Liver (tissue), 9 donors: ENCODE results near the gene RANBP1. TPM values are rescaled to one million over a fixed set of nuclear protein-coding genes. Genes with fewer than 3 reads are reported as not detected.

ENCODE experiments used
- DNase-seq: peaks from one replicate; pipeline ENCODE4 v3.0.0-alpha.2; 2017; ENCODE audit warnings: low spot score
- H3K27ac ChIP-seq, 2 donors: one replicate each; pipeline ENCODE4 v1.7.0; 2013; ENCODE audit warnings: inconsistent platforms in 2 of 2, low read length in 2 of 2, control low read depth in 1 of 2, low read depth in 1 of 2, mild to moderate bottlenecking in 1 of 2
- H3K27me3 ChIP-seq, 4 donors: one replicate each; pipeline versions ENCODE4 v1.6.1 to v1.7.0; 2013; ENCODE audit warnings: low read length in 3 of 4, inconsistent platforms in 1 of 4, mild to moderate bottlenecking in 1 of 4, moderate library complexity in 1 of 4; ENCODE audit not compliant: control insufficient read depth in 4 of 4, insufficient read depth in 4 of 4
- H3K36me3 ChIP-seq, 4 donors: one replicate each; pipeline versions ENCODE4 v1.6.1 to v1.7.0; 2013; ENCODE audit warnings: low read length in 3 of 4, mild to moderate bottlenecking in 3 of 4, low read depth in 1 of 4, moderate library complexity in 1 of 4; ENCODE audit not compliant: control insufficient read depth in 4 of 4, insufficient read depth in 3 of 4
- H3K4me1 ChIP-seq, 4 donors: one replicate each; pipeline versions ENCODE4 v1.6.1 to v1.7.0; 2013; ENCODE audit warnings: low read length in 3 of 4, mild to moderate bottlenecking in 3 of 4, moderate library complexity in 1 of 4; ENCODE audit not compliant: control insufficient read depth in 4 of 4, insufficient read depth in 4 of 4
- H3K4me3 ChIP-seq, 3 donors: one replicate each; pipeline versions ENCODE4 v1.6.1 to v1.7.0; 2013; ENCODE audit warnings: low read length in 3 of 3, control low read depth in 1 of 3, low read depth in 1 of 3, mild to moderate bottlenecking in 1 of 3
- H3K9ac ChIP-seq, 2 donors: one replicate each; pipeline ENCODE4 v1.7.0; 2013; ENCODE audit warnings: low read length in 2 of 2, mild to moderate bottlenecking in 2 of 2, moderate library complexity in 2 of 2, control low read depth in 1 of 2, low read depth in 1 of 2
- H3K9me3 ChIP-seq, 4 donors: one replicate each; pipeline versions ENCODE4 v1.6.1 to v1.7.0; 2013; ENCODE audit warnings: low read length in 3 of 4; ENCODE audit not compliant: control insufficient read depth in 4 of 4
- CTCF ChIP-seq: fragments of 150-350 bp; IDR thresholded peaks from 2 replicates; pipeline ENCODE4 v1.5.1; 2017; ENCODE audit warnings: improper control_type of control experiment, low read depth, low read length; ENCODE audit not compliant: missing input control
- FOXA1 ChIP-seq: IDR thresholded peaks from 2 replicates; pipeline ENCODE4 v1.6.1; 2016; ENCODE audit warnings: antibody characterized with exemption
- FOXA2 ChIP-seq: IDR thresholded peaks from 2 replicates; pipeline ENCODE4 v1.6.1; 2016; ENCODE audit warnings: antibody characterized with exemption
- GABPA ChIP-seq, 2 donors: IDR thresholded peaks in 1 of 2; conservative IDR thresholded peaks in 1 of 2; 2 replicates each; pipeline ENCODE4 v1.6.1; 2016; ENCODE audit warnings: antibody characterized with exemption in 2 of 2, mild to moderate bottlenecking in 1 of 2, moderate library complexity in 1 of 2
- HNF4A ChIP-seq, 2 donors: conservative IDR thresholded peaks; 2 replicates each; pipeline ENCODE4 v1.6.1; 2016; ENCODE audit warnings: antibody characterized with exemption in 2 of 2, mild to moderate bottlenecking in 2 of 2
- HNF4G ChIP-seq: IDR thresholded peaks from 2 replicates; pipeline ENCODE4 v1.6.1; 2016; ENCODE audit warnings: antibody characterized with exemption
- JUND ChIP-seq, 2 donors: IDR thresholded peaks; 2 replicates each; pipeline ENCODE4 v1.6.1; 2016; ENCODE audit warnings: antibody characterized with exemption in 2 of 2
- MAX ChIP-seq: IDR thresholded peaks from 2 replicates; pipeline ENCODE4 v1.6.1; 2016; ENCODE audit warnings: antibody characterized with exemption
- NR2F2 ChIP-seq: IDR thresholded peaks from 2 replicates; pipeline ENCODE4 v1.6.1; 2016; ENCODE audit warnings: antibody characterized with exemption
- RAD21 ChIP-seq, 2 donors: IDR thresholded peaks; 2 replicates each; pipeline ENCODE4 v1.6.1; 2016; ENCODE audit warnings: antibody characterized with exemption in 2 of 2, mild to moderate bottlenecking in 2 of 2
- SP1 ChIP-seq: IDR thresholded peaks from 2 replicates; pipeline ENCODE4 v1.6.1; 2018; ENCODE audit warnings: antibody characterized with exemption, mild to moderate bottlenecking
- TAF1 ChIP-seq: conservative IDR thresholded peaks from 2 replicates; pipeline ENCODE4 v1.6.1; 2016; ENCODE audit warnings: antibody characterized with exemption, mild to moderate bottlenecking
- YY1 ChIP-seq: IDR thresholded peaks from 2 replicates; pipeline ENCODE4 v1.6.1; 2016; ENCODE audit warnings: antibody characterized with exemption, mild to moderate bottlenecking
- WGBS: extraction: QIAGEN DNeasy Blood & Tissue Kit; methylation state at CpG from one replicate; pipeline ENCODE4 v1.1.7; 2013; 5-methylcytosine and 5-hydroxymethylcytosine counted together
- polyA plus RNA-seq, 2 donors: library from polyadenylated mRNA; stranded (reverse) in 1 of 2; unstranded in 1 of 2; fragments of 200-250 nt in 1 of 2; fragments of >200 nt in 1 of 2; fragmentation: Nextera tagmentation in 1 of 2; extraction: Ambion mirVana in 1 of 2; gene quantifications; one replicate each; pipeline versions ENCODE4 v1.2.1 to v1.2.3, GENCODE V29; 2013 to 2015
- total RNA-seq, 2 donors: library from RNA; depleted of rRNA; stranded (reverse); fragments of >200 nt; gene quantifications; one replicate each; pipeline ENCODE4 v1.2.3, GENCODE V29; 2014
- TF ChIP-seq, protein P1 (sequence below): IDR thresholded peaks from 2 replicates; pipeline ENCODE4 v1.6.1; 2016; ENCODE audit warnings: antibody characterized with exemption, mild to moderate bottlenecking
- TF ChIP-seq, protein P2 (sequence below): IDR thresholded peaks from 2 replicates; pipeline ENCODE4 v1.6.1; 2016; ENCODE audit warnings: antibody characterized with exemption
- TF ChIP-seq, protein P3 (sequence below): IDR thresholded peaks from 2 replicates; pipeline ENCODE4 v1.6.1; 2016; ENCODE audit warnings: antibody characterized with exemption
- donor health status: healthy.
- donor health status: healthy.
- donor health status: healthy.
- donor health status: healthy.
- donor health status: healthy.

The RANBP1 gene
- total and polyA plus RNA-seq, 4 donors: 62.3 to 102 (median 87.8) TPM

DNA sequence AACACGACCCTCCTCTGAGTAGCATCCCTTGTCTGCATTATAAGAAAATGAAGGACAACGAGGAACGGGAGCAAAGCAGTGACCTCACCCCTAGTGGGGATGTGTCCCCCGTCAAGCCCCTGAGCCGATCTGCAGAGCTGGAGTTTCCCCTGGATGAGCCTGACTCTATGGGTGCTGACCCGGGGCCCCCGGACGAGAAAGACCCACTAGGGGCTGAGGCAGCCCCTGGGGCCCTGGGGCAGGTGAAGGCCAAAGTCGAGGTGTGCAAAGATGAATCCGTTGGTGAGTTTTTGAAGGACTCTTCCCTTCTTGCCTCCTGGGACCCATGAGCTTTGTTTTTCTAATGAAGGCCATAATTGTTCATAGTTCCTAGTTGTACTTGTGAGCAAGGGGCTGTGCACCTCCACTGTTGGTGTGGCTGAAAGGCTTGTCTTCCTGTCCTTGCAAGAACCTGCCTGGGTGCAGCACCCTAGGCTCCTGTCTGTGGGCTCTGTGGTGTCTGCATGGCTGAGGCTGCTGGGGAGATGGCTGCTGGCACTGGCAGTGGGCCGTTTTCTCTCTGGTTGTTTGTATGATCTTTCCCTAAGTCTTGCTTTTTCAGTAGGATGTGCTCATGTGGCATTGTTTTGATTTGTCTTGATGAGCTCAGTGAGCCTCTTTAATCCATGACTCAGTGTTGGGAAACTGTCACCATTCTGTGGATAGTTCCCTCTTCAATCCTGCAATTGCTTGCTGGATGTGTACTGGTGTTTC, 25.8 kb upstream of the RANBP1 start:
- peaks cover 12 to 41% (median 27%) of the 10 kb centered on the region in 4 donors for H3K4me1 ChIP-seq
- no peak overlapping the region for H3K9ac ChIP-seq
- no peak overlapping the region for H3K4me3 ChIP-seq
- no peak overlapping the region for H3K27ac ChIP-seq
- H3K27me3 ChIP-seq: no peaks in the 10 kb centered on the region
- peaks cover 27 to 64% (median 51%) of the 10 kb centered on the region in 4 donors for H3K36me3 ChIP-seq
- no peaks in the 10 kb centered on the region for H3K9me3 ChIP-seq
- TF ChIP-seq FOXA2: no peak
- no peak for TF ChIP-seq JUND (IDR thresholded peaks at IDR 0.05)
- no peak for TF ChIP-seq GABPA (IDR thresholded peaks at IDR 0.05 in 1 of 2, conservative IDR thresholded peaks at IDR 0.05 in 1 of 2)
- no peak for TF ChIP-seq FOXA1
- no peak for DNase-seq
- 95% methylated on average over 11 of the region's 11 CpGs for WGBS

GRCh38 chr22:20090730-20091240, 25.1 kb upstream of the RANBP1 start:
- no peak overlapping the region for H3K4me3 ChIP-seq
- TF ChIP-seq GABPA (IDR thresholded peaks at IDR 0.05 in 1 of 2, conservative IDR thresholded peaks at IDR 0.05 in 1 of 2) (no peak), MAX (no peak), RAD21 (IDR thresholded peaks at IDR 0.05) (no peak), JUND (IDR thresholded peaks at IDR 0.05) (no peak), TAF1 (no peak), FOXA1 (no peak), YY1 (no peak), FOXA2 (no peak), CTCF (no peak), HNF4G (no peak), HNF4A (conservative IDR thresholded peaks at IDR 0.05) (no peak), SP1 (no peak), NR2F2 (no peak)
- TF ChIP-seq, protein P1, sequence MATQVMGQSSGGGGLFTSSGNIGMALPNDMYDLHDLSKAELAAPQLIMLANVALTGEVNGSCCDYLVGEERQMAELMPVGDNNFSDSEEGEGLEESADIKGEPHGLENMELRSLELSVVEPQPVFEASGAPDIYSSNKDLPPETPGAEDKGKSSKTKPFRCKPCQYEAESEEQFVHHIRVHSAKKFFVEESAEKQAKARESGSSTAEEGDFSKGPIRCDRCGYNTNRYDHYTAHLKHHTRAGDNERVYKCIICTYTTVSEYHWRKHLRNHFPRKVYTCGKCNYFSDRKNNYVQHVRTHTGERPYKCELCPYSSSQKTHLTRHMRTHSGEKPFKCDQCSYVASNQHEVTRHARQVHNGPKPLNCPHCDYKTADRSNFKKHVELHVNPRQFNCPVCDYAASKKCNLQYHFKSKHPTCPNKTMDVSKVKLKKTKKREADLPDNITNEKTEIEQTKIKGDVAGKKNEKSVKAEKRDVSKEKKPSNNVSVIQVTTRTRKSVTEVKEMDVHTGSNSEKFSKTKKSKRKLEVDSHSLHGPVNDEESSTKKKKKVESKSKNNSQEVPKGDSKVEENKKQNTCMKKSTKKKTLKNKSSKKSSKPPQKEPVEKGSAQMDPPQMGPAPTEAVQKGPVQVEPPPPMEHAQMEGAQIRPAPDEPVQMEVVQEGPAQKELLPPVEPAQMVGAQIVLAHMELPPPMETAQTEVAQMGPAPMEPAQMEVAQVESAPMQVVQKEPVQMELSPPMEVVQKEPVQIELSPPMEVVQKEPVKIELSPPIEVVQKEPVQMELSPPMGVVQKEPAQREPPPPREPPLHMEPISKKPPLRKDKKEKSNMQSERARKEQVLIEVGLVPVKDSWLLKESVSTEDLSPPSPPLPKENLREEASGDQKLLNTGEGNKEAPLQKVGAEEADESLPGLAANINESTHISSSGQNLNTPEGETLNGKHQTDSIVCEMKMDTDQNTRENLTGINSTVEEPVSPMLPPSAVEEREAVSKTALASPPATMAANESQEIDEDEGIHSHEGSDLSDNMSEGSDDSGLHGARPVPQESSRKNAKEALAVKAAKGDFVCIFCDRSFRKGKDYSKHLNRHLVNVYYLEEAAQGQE: no peak
- TF ChIP-seq, protein P2, sequence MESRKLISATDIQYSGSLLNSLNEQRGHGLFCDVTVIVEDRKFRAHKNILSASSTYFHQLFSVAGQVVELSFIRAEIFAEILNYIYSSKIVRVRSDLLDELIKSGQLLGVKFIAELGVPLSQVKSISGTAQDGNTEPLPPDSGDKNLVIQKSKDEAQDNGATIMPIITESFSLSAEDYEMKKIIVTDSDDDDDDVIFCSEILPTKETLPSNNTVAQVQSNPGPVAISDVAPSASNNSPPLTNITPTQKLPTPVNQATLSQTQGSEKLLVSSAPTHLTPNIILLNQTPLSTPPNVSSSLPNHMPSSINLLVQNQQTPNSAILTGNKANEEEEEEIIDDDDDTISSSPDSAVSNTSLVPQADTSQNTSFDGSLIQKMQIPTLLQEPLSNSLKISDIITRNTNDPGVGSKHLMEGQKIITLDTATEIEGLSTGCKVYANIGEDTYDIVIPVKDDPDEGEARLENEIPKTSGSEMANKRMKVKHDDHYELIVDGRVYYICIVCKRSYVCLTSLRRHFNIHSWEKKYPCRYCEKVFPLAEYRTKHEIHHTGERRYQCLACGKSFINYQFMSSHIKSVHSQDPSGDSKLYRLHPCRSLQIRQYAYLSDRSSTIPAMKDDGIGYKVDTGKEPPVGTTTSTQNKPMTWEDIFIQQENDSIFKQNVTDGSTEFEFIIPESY: no peak
- TF ChIP-seq, protein P3, sequence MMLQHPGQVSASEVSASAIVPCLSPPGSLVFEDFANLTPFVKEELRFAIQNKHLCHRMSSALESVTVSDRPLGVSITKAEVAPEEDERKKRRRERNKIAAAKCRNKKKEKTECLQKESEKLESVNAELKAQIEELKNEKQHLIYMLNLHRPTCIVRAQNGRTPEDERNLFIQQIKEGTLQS: no peak
- H3K27ac ChIP-seq: no peak overlapping the region
- WGBS: 92% methylated on average over 9 of the region's 9 CpGs
- H3K9ac ChIP-seq: no peak overlapping the region
- peaks cover 25 to 65% (median 52%) of the 10 kb centered on the region in 4 donors for H3K36me3 ChIP-seq
- no peak for DNase-seq
- H3K4me1 ChIP-seq: peaks cover 12 to 35% (median 21%) of the 10 kb centered on the region in 4 donors
- H3K9me3 ChIP-seq: no peaks in the 10 kb centered on the region
- H3K27me3 ChIP-seq: no peaks in the 10 kb centered on the region
